Natural killer cell (primary cell): ENCODE data around the gene TAPBPL. TPM values are rescaled to one million over a fixed set of nuclear protein-coding genes. Genes with fewer than 3 reads are reported as not detected.

Experiments used
- ATAC-seq, 3 donors: fragments of 150-1000 bp in 2 of 3; fragments of 200-7000 bp in 1 of 3; cut with Tn5 transposase; 1 replicate in 1 of 3; 2 replicates in 2 of 3; pipeline ENCODE4 v1.10.0; 2021; ENCODE audit warnings: mild to moderate bottlenecking in 2 of 3, moderate library complexity in 2 of 3
- DNase-seq, 2 donors: peaks; one replicate each; pipeline versions ENCODE4 v3.0.0 to v3.0.0-alpha.2; 2013 to 2021; ENCODE audit warnings: mixed read lengths in 1 of 2
- H3K27ac ChIP-seq: one replicate; pipeline ENCODE4 v1.5.1; 2013; ENCODE audit warnings: mild to moderate bottlenecking, low read length
- H3K27me3 ChIP-seq: one replicate; pipeline ENCODE4 v1.6.1; 2013; ENCODE audit warnings: low read length; ENCODE audit not compliant: control insufficient read depth, insufficient read depth
- H3K36me3 ChIP-seq: one replicate; pipeline ENCODE4 v1.6.1; 2013; ENCODE audit warnings: low read length; ENCODE audit not compliant: control insufficient read depth, insufficient read depth
- H3K4me1 ChIP-seq: one replicate; pipeline ENCODE4 v1.6.1; 2013; ENCODE audit warnings: low read length; ENCODE audit not compliant: control insufficient read depth, insufficient read depth
- H3K4me3 ChIP-seq: one replicate; pipeline ENCODE4 v1.5.1; 2013; ENCODE audit warnings: low read length
- H3K9me3 ChIP-seq: one replicate; pipeline ENCODE4 v1.6.1; 2013; ENCODE audit warnings: low read length; ENCODE audit not compliant: control insufficient read depth, insufficient read depth
- H3K27ac Mint-ChIP-seq, 2 donors: one replicate each; pipeline ENCODE4 v1.8.0; 2022; ENCODE audit warnings: mild to moderate bottlenecking in 2 of 2, mixed read lengths in 2 of 2, moderate library complexity in 1 of 2
- H3K27me3 Mint-ChIP-seq, 2 donors: one replicate each; pipeline ENCODE4 v1.8.0; 2022; ENCODE audit warnings: low read depth in 2 of 2, mixed read lengths in 2 of 2
- H3K36me3 Mint-ChIP-seq: one replicate; pipeline ENCODE4 v1.8.0; 2022; ENCODE audit warnings: mixed read lengths
- H3K4me1 Mint-ChIP-seq, 2 donors: one replicate each; pipeline ENCODE4 v1.8.0; 2022; ENCODE audit warnings: mixed read lengths in 2 of 2
- H3K4me3 Mint-ChIP-seq: one replicate; pipeline ENCODE4 v1.8.0; 2022; ENCODE audit warnings: mild to moderate bottlenecking, moderate library complexity, mixed read lengths
- H3K9me3 Mint-ChIP-seq, 2 donors: one replicate each; pipeline ENCODE4 v1.8.0; 2022; ENCODE audit warnings: mixed read lengths in 2 of 2
- CTCF ChIP-seq: fragments of 200-600 bp; IDR thresholded peaks from one replicate; pipeline ENCODE4 v1.8.0; 2022; ENCODE audit warnings: antibody characterized with exemption
- WGBS: methylation state at CpG from one replicate; pipeline ENCODE4 v1.1.7; 2013; ENCODE audit warnings: missing lambda C conversion rate; ENCODE audit not compliant: insufficient coverage; 5-methylcytosine and 5-hydroxymethylcytosine counted together
- intact Hi-C: fragments of 100-400 bp; cut with micrococcal nuclease; formaldehyde crosslinking; loops from one replicate; pipeline ENCODE4 v1.14.2; 2022
- total RNA-seq, 4 donors: library from RNA; stranded (reverse); fragments of 120-200 nt in 1 of 4; gene quantifications; one replicate each; pipeline versions ENCODE4 v1.2.3 to v1.2.4, GENCODE V29; 2013 to 2022

The TAPBPL gene, protein sequence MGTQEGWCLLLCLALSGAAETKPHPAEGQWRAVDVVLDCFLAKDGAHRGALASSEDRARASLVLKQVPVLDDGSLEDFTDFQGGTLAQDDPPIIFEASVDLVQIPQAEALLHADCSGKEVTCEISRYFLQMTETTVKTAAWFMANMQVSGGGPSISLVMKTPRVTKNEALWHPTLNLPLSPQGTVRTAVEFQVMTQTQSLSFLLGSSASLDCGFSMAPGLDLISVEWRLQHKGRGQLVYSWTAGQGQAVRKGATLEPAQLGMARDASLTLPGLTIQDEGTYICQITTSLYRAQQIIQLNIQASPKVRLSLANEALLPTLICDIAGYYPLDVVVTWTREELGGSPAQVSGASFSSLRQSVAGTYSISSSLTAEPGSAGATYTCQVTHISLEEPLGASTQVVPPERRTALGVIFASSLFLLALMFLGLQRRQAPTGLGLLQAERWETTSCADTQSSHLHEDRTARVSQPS
- 10 to 100 TPM; 43.0 to 51.4 (median 46.9) TPM for total RNA-seq
- total RNA-seq (2013): 68.9 TPM

DNA sequence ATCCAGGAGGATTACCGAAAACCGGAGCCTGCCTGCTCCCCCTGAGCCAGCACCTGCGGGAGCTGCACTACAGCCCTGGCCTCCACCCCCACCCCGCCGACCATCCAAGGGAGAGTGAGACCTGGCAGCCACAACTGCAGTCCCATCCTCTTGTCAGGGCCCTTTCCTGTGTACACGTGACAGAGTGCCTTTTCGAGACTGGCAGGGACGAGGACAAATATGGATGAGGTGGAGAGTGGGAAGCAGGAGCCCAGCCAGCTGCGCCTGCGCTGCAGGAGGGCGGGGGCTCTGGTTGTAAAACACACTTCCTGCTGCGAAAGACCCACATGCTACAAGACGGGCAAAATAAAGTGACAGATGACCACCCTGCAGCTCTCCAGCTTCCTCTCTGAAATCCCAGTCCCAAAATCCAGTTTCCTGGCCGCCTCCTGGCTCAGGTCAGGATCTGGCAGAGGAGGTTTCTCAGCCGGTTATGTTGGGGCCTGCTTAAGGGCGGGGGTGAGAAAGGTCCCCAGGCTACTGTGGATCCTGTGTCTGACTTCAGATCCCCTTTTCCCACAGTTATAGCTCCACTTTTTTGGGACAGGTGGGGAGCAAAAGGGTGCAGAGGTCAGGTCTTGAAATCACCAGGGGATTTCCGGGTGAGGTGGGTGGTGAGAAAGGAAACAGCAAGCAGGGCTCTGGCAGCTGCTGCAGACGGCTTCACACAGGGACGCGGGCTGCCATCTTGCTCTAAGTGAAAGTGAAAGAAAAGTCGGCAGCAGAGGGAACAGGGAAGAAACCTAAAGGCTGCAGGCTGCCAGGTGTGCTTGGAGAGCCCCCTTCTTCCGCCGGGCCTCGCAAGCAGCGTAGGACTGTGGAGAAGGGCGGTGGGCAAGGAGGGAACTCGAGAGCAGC lies at the start of gene TAPBPL:
Gene TAPBPL, plus strand, starts transcription at position 695 of the 897 bp plus-strand sequence. CDS start 207 bp downstream, outside the sequence.
- H3K9me3 Mint-ChIP-seq: no peaks in the 10 kb centered on the region
- no peaks in the 10 kb centered on the region for H3K27me3 Mint-ChIP-seq
- Histone ChIP-seq H3K4me3 (peak within 1 kb of the TSS; percentile 89), H3K27ac (peak within 1 kb of the TSS; percentile 98), H3K27me3 (no peaks in the 10 kb centered on the region), H3K4me1 (peaks cover 52% of the 10 kb centered on the region), H3K9me3 (no peaks in the 10 kb centered on the region), H3K36me3 (peaks cover 24% of the 10 kb centered on the region)
- WGBS: 0% methylated on average over 27 of the region's 27 CpGs
- ATAC-seq (peak; percentile 88 to 95 (median 94)), DNase-seq (peak; percentile 73 to 95)
- intact Hi-C loops: loop anchor here (1.0 to 5.0 kb wide), 3 partner anchors 11 to 41 kb away; partner anchors contain the start of genes MRPL51, NCAPD2 and VAMP1
- no peaks in the 10 kb centered on the region for H3K36me3 Mint-ChIP-seq
- H3K27ac Mint-ChIP-seq: peak within 1 kb of the TSS; percentile 100
- H3K4me1 Mint-ChIP-seq: peaks cover 33 to 46% of the 10 kb centered on the region in 2 donors
- H3K4me3 Mint-ChIP-seq: peak within 1 kb of the TSS; percentile 100
- no peak for TF ChIP-seq CTCF

GRCh38 chr12:6404390-6404789 lies 47.5 kb upstream of the TAPBPL start:
- no peaks in the 10 kb centered on the region for H3K4me1 Mint-ChIP-seq
- ATAC-seq (no peak), DNase-seq (no peak)
- no peak overlapping the region for H3K4me3 ChIP-seq
- no peak overlapping the region for H3K27ac Mint-ChIP-seq
- H3K27ac ChIP-seq: no peak overlapping the region
- TF ChIP-seq CTCF: no peak
- no peak overlapping the region for H3K4me3 Mint-ChIP-seq
- intact Hi-C loops: no loop called here
- H3K27me3 ChIP-seq: no peaks in the 10 kb centered on the region
- H3K36me3 ChIP-seq: no peaks in the 10 kb centered on the region
- WGBS: 83% methylated on average over 5 of the region's 5 CpGs
- H3K36me3 Mint-ChIP-seq: no peaks in the 10 kb centered on the region
- H3K9me3 ChIP-seq: no peaks in the 10 kb centered on the region
- no peaks in the 10 kb centered on the region for H3K9me3 Mint-ChIP-seq
- H3K4me1 ChIP-seq: no peaks in the 10 kb centered on the region
- no peaks in the 10 kb centered on the region for H3K27me3 Mint-ChIP-seq

DNA sequence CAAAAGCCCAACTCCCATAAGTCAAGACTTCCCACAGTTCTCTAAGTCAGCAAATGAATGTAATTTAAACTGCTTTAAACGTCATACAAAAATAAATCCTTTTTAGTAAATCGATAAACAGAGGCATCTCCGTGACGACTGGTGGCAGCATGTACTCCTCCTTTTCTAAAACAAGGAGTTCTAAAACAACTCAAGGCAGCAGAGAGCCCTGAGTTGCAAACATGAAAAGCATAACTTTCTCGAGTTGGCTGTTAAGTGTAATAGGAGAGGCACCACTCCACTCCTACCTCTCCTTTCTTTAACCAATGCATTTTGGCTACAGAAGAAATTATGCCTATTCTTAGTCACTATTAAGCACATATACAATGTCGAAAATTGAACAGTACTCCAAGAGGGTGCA lies 45.9 kb upstream of the TAPBPL start:
- Mint-ChIP-seq H3K9me3 (no peaks in the 10 kb centered on the region), H3K27me3 (no peaks in the 10 kb centered on the region), H3K27ac (no peak overlapping the region), H3K4me1 (no peaks in the 10 kb centered on the region), H3K36me3 (no peaks in the 10 kb centered on the region), H3K4me3 (no peak overlapping the region)
- ATAC-seq: no peak
- WGBS: 91% methylated on average over 6 of the region's 6 CpGs
- intact Hi-C loops: no loop called here
- Histone ChIP-seq H3K4me1 (no peaks in the 10 kb centered on the region), H3K27ac (no peak overlapping the region), H3K4me3 (no peak overlapping the region), H3K9me3 (no peaks in the 10 kb centered on the region), H3K27me3 (no peaks in the 10 kb centered on the region), H3K36me3 (no peaks in the 10 kb centered on the region)
- no peak for DNase-seq
- TF ChIP-seq CTCF: no peak
